CD4-positive, alpha-beta T cell treated with Interleukin-1 beta for 1 hour (primary cell): ENCODE measurements around the gene ZNF865.
"Not testable (repeated sequence)": the region's sequence is repeated elsewhere in the genome, so short reads cannot be mapped to it uniquely, and the experiment has no call there.

Experiments used
- DNase-seq, 2 donors: peaks; one replicate each; pipeline ENCODE4 v3.0.0-alpha.2; 2020 to 2022

The ZNF865 gene

DNA sequence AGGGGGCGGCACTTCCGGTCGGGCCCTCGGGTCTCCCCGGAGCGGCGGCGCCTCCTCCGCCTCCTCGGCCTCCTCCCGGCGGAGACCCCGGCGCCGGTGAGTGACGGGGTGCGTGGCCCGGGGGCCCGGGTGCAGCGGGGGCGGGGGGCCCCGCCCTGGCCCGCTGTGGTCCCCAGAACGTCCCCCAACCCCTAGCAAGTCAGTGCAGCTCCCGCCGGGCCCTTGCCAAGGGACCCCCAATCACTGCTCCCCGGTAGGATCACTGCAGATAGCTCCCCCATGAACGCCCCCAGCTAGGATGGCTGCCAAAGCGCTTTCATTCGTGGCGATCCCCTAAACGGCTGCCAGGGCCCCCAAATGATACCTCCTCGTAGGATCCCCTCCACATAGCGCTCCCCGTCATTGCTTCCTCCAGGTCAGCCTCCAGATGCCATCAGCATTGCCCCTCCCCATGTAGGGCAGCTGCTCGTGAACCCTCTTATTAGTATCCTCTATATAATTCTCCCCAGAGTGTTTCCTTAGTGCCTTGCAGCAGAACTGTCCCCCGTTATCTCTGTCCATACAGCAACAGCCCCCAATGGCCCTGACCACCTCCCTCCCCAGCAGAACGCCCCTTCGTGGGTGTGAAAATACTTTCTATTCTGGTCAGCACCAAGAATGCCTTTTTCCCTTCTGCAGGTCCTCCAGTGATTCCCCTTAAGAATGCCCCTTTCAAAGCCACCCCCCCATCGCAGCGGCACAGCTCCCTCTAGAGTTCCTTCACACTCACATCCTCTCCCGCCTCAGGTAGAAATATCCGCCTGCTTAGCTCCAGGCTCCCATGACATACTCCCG, at the start of gene ZNF865:
ZNF865 (plus strand) TSS at position 11 of the 834 bp plus-strand sequence. CDS start 7,972 bp downstream, outside the sequence.
- DNase-seq = peak; percentile 69 to 70

DNA sequence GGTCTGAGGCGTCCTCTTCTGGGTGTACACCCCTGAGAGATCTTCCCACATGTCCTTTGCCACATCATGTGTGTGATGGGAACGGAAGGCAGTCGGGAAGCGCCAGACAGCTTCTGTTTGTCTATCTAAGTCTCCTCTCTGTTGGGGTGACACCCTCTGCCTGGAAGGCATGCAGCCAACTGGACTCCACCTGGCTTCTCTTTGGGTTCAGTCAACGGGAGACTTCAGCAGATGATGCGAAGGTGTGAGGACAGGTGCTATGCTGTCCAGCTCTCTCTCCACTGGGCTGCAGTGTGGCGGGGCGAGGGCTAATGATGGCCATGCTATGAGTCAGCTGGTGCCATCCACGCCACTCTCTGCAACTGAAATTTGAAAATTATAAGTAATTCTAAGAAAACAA, 45.8 kb upstream of the ZNF865 start:
- DNase-seq = no peak

DNA sequence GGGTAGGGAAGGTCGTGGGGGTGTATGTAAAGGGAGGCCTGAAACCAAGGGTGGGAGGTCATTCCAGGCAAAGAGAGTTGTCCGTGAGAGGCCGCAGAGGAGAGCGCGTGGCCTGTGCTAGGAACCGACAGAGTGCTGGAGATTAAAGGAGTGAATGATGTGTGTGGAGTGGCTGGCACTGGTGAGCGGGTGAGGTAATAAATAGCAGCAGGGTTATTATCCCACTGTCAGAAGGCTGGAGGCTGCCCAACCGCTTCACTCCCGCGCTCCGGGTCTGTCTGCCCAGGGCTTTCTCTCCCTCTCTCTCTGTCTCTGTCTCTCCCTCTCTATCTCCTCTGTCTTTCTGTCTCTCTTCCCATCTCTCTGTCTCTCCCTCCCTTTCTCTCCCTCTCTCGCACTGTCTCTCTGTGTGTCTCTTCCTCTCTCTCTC, 42.2 kb upstream of the ZNF865 start:
- DNase-seq = no peak

DNA sequence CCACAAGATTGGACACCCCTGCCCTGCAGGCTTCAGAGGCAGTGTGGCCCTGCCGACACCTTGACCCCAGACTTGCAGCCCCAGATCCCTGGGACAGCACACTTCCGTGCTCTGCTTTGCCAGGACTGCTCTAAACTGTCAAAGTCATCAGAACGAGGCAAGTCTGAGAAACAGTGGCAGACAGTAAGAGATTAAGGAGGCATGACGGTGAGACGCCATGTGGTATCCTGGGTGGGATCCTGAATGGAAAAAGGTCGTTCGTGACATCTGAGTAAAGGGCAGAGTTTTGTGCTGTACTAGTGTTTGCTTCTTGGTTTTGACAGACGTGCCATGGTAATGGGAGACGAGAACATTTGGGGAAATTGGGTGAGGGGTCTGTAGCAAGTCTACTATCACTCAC, 38.6 kb upstream of the ZNF865 start:
- DNase-seq = no peak

DNA sequence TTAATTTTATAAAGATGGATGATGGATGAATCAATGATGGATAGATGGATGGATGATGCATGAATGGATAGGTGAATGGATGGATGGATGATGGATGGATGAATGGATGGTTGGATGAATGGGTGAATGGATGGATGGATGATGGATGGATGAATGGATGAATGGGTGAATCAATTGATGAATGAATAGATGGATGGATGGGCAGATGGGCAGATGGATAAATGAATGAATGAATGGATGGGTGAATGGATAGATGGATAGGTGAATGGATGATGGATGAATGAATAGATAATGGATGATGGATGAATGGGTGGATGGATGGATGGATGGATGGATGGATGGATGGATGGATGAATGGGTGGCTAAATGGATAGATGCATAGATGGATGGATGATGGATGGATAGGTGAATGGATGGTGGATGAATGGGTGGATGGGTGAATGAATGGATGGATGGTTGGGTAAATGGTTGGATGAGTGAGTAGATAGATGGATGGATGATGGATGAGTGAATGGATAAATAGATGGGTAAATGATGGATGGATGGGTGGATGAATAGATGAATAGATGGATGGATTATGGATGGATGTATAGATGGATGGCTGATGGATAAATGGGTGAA, 37.6 kb upstream of the ZNF865 start:
- no peak for DNase-seq

DNA sequence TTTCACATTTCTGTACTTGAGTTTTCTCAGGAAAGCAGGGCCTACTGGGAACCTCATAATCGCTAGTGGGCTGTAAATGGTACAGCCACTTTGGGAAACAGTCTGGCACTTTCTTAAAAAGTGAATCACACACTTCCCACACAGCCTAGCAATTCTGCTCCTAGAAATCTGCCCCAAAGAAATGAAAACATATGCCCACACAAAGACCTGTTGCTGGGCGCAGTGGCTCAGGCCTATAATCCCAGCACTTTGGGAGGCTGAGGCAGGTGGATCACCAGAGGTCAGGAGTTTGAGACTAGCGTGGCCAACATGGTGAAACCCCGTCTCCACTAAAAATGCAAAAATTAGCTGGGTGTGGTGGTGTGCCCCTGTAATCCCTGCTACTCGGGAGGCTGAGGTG, 36.0 kb upstream of the ZNF865 start:
- not testable (repeated sequence) for DNase-seq

DNA sequence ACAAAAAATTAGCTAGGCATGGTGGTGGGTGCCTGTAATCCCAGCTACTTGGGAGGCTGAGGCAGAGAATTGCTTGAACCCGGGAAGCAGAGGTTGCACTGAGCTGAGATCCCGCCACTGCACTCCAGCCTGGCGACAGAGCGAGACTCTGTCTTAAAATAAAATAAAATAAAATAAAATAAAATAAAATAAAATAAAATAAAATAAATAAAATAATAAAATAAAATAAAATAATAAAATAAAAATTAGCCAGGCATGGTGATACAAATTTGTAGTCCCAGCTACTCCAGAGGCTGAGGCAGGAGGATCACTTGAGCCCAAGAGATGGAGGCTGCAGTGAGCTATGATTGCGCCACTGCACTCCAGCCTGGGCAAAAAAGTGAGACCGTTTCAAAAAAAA, 31.5 kb upstream of the ZNF865 start:
- DNase-seq = not testable (repeated sequence)

DNA sequence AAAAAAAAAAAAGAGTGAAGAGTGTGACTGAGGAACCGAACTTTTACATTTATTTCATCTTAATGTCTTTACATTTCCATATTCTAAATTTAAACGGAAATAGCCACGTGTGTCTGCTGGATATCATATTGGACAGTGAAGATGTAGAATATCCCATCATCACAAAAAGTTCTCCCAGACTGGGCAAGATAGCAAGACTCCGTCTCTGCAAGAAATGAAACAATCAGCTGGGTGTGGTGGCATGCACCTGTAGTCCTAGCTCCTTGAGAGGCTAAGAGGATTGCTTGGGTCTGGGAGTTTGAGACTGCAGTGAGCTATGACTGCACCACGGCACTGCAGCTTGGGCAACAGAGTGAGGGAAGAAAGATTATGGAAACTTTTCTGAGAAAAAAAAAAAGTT, 28.7 kb upstream of the ZNF865 start:
- DNase-seq = no peak

DNA sequence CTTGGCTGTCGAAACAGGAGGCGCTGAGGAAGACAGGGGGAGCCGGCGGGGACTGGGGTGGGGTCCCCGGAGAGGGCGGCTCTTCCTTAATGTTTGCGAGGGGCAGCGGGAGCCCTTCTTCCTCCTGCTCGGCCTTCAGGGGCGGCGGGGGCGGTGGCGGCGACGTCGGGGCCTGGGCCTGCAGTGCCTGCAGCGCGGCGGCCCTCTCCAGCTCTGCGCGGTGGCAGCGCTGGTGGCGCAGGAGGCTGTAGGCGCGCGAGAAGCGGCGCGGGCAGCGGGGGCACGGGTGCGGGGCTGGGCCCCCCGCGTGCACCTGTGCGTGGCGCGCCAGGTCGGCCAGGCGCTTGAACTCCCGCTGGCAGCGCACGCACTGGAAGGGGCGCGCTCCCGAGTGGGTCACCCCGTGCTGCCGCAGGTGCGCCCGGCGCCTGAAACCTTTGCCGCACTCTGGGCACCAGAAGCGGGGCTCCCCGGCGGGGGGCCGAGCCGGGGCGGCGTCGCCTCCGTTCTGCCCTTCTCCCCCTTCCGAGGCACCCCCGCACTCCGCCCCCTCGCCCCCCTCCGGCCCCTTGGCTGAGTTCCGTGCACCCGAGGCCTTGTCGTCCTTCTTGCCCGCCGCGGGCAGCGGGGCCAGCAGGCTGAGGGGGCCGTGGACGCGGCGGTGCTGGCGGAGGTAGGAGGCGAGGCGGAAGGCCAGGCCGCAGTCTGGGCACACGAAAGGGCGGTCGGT, 27.3 kb upstream of the ZNF865 start:
- DNase-seq = no peak

DNA sequence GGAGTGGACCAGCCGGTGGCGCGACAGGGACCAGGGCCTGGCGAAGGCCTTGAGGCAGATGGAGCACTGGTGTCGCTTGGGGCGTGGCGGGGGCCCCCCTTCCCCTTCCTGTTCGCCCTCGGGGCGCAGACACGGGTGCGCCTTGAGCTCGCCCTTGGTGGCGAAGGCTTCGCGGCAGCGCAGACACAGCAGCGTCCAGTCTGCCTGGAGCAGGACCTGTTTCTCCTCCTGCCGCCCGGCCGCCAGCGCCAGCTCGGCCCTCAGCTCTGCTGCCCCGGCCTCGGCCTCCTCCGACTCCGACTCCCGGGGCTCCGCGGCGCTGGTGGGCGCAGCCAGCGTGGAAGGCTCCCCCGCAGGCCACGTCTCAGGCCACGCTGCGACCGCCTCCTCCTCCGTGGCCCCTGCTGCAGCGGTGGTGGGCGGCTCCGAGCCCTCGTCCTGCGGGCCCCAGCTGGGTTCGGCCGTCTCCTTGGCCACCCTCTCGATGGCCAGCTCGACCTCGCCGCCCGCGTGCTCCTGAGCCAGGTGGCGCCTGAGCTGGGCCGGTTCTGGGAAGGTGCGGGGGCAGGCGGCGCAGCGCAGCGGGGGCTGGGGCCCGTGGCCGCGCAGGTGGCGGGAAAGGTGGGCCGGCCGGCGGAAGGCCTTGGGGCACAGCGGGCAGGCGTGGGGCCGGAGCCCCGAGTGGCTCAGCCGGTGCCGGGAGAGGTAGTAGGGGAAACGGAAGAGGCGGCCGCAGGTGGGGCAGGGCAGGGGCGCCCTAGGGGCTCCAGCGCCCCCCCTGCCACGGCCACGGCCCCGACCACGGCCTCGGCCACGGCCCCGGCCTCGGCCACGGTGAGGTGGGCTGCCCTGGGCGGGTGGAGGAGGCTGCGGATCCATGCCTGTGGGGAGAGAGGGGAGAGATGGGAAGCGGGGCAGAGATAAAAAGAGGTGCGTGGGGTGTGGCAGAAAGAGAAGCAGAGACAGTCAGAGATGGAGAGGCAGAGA, 26.4 kb upstream of the ZNF865 start:
- DNase-seq = no peak

DNA sequence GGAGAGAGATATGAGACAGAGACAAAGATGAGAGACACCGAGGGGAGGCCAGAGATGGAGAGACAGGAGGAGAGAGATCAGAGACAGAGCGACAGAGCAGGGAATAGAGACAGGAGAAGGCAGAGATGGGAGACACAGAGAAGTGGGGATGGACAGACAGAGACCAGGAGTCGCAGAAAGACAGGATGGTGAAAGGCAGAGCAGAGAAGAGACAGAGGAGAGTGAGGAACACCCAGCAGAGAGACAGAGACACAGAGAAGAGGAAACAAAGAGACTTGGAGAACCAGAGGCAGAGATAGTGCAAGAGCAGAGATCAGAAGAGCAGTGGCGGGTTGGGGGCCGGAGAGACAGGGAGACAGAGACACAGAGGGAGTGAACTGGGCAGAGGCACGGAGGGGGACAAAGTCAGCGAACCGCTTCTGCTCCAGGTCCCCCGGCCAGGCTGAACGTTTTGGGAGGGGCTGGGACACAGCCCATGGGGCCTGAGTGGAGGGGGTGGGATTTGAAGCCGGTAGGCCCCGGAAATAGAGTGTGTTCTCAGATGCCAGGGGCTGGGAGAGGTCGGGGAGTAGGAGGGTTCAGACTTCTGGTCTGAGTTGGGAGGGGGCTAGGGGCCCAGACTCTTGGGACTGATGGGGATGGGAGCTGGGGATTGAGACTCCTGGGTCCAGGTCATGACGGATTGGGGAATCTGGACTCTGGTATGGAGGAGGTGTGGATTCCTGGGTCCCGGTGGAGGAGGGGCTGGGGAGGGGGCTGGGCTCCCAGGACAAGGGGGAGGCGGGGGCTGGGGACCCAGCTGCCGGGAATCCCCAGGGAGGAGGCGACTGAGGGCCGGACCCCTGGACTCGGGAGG, 25.5 kb upstream of the ZNF865 start:
- DNase-seq = no peak

DNA sequence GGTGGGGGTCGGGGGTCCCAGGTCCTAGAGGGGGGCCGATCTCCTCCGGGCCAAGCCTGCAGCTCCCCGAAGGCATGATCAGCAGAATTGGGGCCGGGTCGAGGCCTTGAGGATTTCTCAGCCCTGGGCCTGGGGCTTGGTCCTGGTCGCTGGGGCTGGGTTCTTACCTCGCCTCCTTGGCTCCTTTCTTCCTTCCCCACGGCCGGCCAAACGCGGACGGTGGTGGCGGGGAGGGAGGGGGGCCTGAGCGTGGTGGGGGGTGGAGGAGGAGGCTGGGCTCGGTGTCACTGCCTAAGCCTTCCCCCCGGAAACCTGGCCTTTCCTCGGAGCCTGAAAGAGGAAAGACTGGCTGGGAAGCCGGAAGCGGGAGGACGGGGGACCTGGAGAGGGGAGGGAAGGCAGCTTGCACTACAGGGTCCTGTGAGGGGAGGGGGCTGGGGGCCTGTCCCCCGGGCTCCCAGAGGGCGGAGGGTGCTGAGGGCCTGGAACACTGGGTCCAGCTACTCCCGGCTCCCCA, 24.8 kb upstream of the ZNF865 start, which contains the start of gene ZNF579:
ZNF579 (minus strand) TSS at position 221 of the 517 bp plus-strand sequence. CDS start 1,209 bp downstream, outside the sequence.
- peak; percentile 76 to 80 for DNase-seq

DNA sequence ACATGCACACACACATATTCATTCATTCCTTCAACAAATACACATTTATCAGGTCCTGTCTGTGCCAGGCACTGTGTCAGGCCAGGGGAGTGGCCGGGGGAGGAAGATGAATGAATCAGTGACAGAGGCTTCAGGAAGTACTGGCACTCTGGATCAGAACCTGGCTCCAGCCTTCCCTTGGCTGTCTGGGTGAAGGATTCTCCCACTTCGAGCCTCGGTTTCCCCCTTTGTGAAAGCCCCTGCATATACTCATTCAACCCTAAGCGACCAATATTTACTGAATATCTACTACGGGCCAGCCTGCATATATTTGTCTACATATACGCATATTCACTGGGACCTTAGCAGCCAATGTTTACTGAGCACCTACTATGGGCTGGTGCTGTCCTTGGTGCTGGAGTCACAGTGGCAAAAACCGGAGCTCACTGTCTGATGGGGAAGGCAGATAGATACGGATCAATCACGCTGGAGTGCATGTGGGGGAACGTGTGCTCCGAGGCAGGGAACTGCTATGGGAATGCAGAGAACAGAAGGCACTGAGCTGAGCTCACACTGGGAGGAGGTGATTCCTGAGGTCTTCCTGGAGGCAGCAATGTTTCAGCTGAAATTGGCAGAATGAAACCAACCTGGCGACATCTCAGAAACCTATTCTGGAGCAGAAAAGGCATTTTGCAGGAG, 24.2 kb upstream of the ZNF865 start:
- DNase-seq = peak in 1 of 2 donors; percentile 26

DNA sequence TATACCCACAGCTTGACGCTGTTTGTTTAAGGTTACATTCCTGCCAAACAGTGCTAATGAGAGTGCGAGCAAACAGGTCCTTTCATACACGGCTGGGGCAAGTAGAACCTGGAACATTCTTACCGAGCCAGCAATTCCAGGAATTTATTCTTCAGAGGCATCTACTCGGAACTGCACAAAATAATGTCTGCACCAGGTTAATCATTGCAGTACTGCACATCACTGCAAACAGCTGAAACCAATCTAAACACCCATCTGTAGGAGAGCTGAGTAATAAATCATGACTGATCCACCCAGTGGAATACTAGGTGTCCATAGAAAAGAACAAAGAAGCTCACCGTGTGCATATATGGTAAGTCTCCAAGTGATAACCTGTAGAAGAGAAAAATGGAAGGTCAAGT, 23.6 kb upstream of the ZNF865 start:
- DNase-seq = no peak

DNA sequence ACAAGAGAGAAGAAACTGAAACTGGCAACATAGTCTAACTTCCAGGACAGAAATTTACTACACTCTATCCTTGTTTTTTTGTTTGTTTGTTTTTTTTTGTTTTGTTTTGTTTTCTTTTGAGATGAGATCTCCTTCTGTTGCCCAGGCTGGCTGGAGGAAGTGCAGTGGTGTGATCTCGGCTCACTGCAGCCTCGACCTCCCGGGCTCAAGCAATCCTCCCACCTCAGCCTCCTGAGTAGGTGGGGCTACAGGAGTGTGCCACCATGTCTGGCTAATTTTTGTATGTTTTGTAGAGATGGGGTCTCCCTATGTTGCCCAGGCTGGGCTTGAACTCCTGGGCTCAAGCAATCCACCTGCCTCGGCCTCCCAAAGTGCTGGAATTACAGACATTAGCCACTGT, 23.2 kb upstream of the ZNF865 start:
- not testable (repeated sequence) for DNase-seq

DNA sequence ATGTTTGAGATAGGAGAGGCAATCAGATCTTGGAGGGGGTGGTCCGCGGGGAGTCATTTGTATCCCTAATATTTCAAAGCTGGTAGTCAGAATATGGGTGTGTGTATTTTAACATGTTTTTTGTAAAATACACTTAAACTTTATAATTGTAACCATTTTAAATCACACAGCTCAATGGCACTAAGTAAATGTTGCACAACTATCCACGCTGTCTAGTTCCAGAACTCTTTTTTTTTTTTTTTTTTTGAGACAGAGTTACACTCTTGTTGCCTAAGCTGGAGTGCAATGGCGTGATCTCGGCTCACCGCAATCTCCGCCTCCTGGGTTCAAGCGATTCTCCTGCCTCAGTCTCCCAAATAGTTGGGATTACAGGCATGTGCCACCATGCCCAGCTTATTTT, 21.6 kb upstream of the ZNF865 start:
- DNase-seq = not testable (repeated sequence)

DNA sequence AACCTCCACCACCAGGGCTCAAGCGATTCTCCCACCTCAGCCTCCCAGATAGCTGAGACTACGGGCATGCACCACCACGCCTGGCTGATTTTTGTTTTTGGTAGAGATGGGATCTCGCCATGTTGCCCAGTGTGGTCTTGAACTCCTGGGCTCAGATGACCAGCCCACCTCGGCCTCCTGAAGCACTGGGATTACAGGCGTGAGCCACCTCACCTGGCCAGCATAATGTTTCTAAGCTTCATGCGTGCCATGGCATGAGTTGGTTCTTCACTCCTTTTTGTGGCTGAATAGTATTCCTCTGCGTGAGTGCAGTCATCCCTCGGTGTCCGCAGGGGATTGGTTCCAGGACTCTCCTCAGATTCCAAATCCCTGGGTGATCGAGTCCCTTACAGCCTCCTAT, 20.6 kb upstream of the ZNF865 start:
- no peak for DNase-seq

DNA sequence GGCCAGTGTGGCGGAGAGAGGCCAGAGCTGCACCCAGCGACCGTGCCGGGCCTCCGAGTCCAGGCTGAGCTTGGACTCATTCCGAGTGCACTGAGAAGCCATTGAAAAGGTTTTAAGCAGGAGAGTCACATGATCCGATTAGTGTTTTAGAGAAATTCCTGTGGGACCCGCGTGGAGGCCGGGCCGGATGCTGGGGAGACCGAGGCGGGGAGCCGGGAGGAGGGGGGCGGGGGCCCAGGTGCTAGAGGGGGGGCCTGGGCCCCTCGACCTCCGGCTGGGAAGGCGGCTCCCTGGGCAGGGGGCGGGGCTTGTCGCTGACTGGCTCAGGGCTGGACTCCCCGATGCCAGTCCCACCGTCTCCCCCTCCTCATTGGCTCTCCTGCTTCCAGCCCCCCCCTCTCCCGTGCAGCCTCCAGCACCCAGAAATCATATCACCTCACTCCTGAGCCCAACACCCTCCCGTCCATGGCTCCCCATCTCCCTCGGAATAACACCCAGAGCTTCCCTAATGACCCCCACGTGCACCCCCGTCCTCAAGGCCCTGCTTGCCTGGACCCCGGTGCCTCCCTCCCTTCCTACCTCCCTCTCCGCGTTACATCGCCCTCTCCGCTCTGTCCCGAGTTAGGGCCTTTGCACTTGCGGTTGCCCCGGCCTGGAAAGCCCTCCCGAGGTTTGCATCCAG, 19.6 kb upstream of the ZNF865 start:
- DNase-seq = peak; percentile 38 to 52

DNA sequence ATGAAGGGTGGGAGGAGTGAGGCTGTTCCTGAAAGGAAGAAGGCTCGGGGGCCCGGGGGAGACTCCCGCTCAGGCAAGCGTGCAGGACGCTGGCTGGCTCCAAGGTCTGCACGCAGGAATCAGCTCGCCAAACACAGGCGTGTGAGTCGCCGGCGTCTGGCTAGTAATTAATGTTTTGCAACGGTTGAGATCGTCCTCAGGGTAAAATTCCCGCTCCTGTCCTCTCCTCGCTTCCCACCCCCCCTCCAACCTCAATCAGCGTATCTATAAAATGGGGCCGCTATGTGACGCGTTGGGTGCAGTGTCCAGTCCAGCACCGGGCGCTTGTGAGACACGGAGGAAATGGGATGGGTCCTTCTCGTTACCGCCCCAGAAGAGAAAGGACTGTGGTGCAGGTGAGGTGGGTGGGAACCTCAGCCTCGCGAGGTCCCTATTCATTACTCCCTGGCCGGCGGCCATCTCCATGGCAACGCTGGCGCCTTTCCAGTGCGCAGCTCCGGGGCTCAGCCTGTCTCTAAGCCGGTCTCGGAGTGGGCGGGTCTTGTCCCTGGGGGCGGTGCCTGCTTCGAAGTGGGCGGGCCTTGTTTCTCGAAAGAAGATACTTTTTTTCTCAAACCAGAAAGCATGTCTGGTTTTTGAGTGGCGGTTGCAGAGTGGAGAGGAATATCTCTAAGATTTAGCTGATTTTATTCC, 18.3 kb upstream of the ZNF865 start:
- DNase-seq = peak; percentile 94
